ENCODE results near the gene VGLL4.

The VGLL4 gene

GRCh38 chr3:11651900-11652299 lies 8.2 kb upstream of the VGLL4 start:
- Histone ChIP-seq H3K27ac (ENCODE audit: low read depth, low read length) (no peak overlapping the region), H3K36me3 (ENCODE audit: control insufficient read depth, insufficient read depth, low read length) (no peaks in the 10 kb centered on the region), H3K9ac (ENCODE audit: low read length) (no peak overlapping the region)

GRCh38 chr3:11651477-11651876 lies 7.8 kb upstream of the VGLL4 start:
- H3K27me3 ChIP-seq (ENCODE audit: control insufficient read depth, insufficient read depth, low read length), result no peaks in the 10 kb centered on the region
- no peak overlapping the region for H3K27ac ChIP-seq (ENCODE audit: low read depth, low read length)
- H3K36me3 ChIP-seq (ENCODE audit: control insufficient read depth, insufficient read depth, low read length), result no peaks in the 10 kb centered on the region
- peaks cover 31% of the 10 kb centered on the region for H3K4me1 ChIP-seq (ENCODE audit: control insufficient read depth, insufficient read depth, low read length)
- H3K9me3 ChIP-seq (ENCODE audit: control insufficient read depth, insufficient read depth, low read depth, low read length), result no peaks in the 10 kb centered on the region
- no peak overlapping the region for H3K9ac ChIP-seq (ENCODE audit: low read length)
- H3K4me3 ChIP-seq (ENCODE audit: low read depth, low read length), result no peak overlapping the region

More at GRCh38 chr3:11651900-11652299, 8.2 kb upstream of the VGLL4 start:
- Histone ChIP-seq H3K4me3 (ENCODE audit: low read depth, low read length) (no peak overlapping the region), H3K27me3 (ENCODE audit: control insufficient read depth, insufficient read depth, low read length) (no peaks in the 10 kb centered on the region), H3K4me1 (ENCODE audit: control insufficient read depth, insufficient read depth, low read length) (peaks cover 31% of the 10 kb centered on the region), H3K9me3 (ENCODE audit: control insufficient read depth, insufficient read depth, low read depth, low read length) (no peaks in the 10 kb centered on the region)

DNA sequence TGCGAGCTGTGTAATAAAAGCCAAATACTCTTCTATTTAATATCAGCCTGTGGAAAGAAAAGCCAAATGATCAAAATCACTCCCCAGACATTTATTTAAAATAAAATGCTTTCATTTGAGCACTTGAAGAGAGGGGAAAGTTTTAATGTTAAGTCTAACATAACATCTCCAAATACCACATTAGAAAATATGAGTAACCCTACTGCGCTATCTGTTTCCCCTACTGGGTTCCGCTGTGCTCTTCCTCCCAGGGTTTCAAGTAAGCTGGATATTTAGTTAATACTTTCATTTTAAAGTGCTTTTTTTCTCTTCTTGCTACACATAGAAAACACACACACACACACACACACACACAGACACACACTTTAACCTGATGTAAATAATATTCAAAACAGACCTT lies 6.7 kb upstream of the VGLL4 start:
- Histone ChIP-seq H3K27ac (ENCODE audit: low read depth, low read length) (no peak overlapping the region), H3K4me1 (ENCODE audit: control insufficient read depth, insufficient read depth, low read length) (peaks cover 26% of the 10 kb centered on the region), H3K9me3 (ENCODE audit: control insufficient read depth, insufficient read depth, low read depth, low read length) (no peaks in the 10 kb centered on the region)

GRCh38 chr3:11648735-11649134 lies 5.0 kb upstream of the VGLL4 start:
- Histone ChIP-seq H3K9me3 (ENCODE audit: control insufficient read depth, insufficient read depth, low read depth, low read length) (no peaks in the 10 kb centered on the region), H3K9ac (ENCODE audit: low read length) (no peak overlapping the region), H3K27ac (ENCODE audit: low read depth, low read length) (no peak overlapping the region), H3K27me3 (ENCODE audit: control insufficient read depth, insufficient read depth, low read length) (no peaks in the 10 kb centered on the region), H3K4me1 (ENCODE audit: control insufficient read depth, insufficient read depth, low read length) (peaks cover 15% of the 10 kb centered on the region), H3K4me3 (ENCODE audit: low read depth, low read length) (no peak overlapping the region), H3K36me3 (ENCODE audit: control insufficient read depth, insufficient read depth, low read length) (no peaks in the 10 kb centered on the region)

More for the DNA sequence above, 6.7 kb upstream of the VGLL4 start:
- Histone ChIP-seq H3K4me3 (ENCODE audit: low read depth, low read length) (no peak overlapping the region), H3K27me3 (ENCODE audit: control insufficient read depth, insufficient read depth, low read length) (no peaks in the 10 kb centered on the region), H3K36me3 (ENCODE audit: control insufficient read depth, insufficient read depth, low read length) (no peaks in the 10 kb centered on the region), H3K9ac (ENCODE audit: low read length) (no peak overlapping the region)

- no peaks in the 10 kb centered on the region for H3K9me3 ChIP-seq (ENCODE audit: control insufficient read depth, insufficient read depth, low read depth, low read length)
These were observed 513 bp downstream of the VGLL4 start for GRCh38 chr3:11643201-11643603.

GRCh38 chr3:11642431-11643191 lies 1.1 kb downstream of the VGLL4 start:
- no peaks in the 10 kb centered on the region for H3K27me3 ChIP-seq (ENCODE audit: control insufficient read depth, insufficient read depth, low read length)
- no peaks in the 10 kb centered on the region for H3K36me3 ChIP-seq (ENCODE audit: control insufficient read depth, insufficient read depth, low read length)
- H3K4me3 ChIP-seq (ENCODE audit: low read depth, low read length), result peak overlapping the region; percentile 94
- peaks cover 36% of the 10 kb centered on the region for H3K4me1 ChIP-seq (ENCODE audit: control insufficient read depth, insufficient read depth, low read length)
- no peaks in the 10 kb centered on the region for H3K9me3 ChIP-seq (ENCODE audit: control insufficient read depth, insufficient read depth, low read depth, low read length)
- peak overlapping the region; percentile 94 for H3K9ac ChIP-seq (ENCODE audit: low read length)
- H3K27ac ChIP-seq (ENCODE audit: low read depth, low read length), result peak overlapping the region; percentile 87

More at GRCh38 chr3:11643201-11643603, 513 bp downstream of the VGLL4 start:
- peak overlapping the region; percentile 94 for H3K4me3 ChIP-seq (ENCODE audit: low read depth, low read length)
- H3K27ac ChIP-seq (ENCODE audit: low read depth, low read length), result peak overlapping the region; percentile 87
- no peaks in the 10 kb centered on the region for H3K27me3 ChIP-seq (ENCODE audit: control insufficient read depth, insufficient read depth, low read length)
- no peaks in the 10 kb centered on the region for H3K36me3 ChIP-seq (ENCODE audit: control insufficient read depth, insufficient read depth, low read length)
- peaks cover 30% of the 10 kb centered on the region for H3K4me1 ChIP-seq (ENCODE audit: control insufficient read depth, insufficient read depth, low read length)
- H3K9ac ChIP-seq (ENCODE audit: low read length), result peak overlapping the region; percentile 94

GRCh38 chr3:11641683-11642430 lies 1.9 kb downstream of the VGLL4 start:
- Histone ChIP-seq H3K27me3 (ENCODE audit: control insufficient read depth, insufficient read depth, low read length) (no peaks in the 10 kb centered on the region), H3K36me3 (ENCODE audit: control insufficient read depth, insufficient read depth, low read length) (no peaks in the 10 kb centered on the region), H3K27ac (ENCODE audit: low read depth, low read length) (peak overlapping the region; percentile 87), H3K9me3 (ENCODE audit: control insufficient read depth, insufficient read depth, low read depth, low read length) (no peaks in the 10 kb centered on the region), H3K4me1 (ENCODE audit: control insufficient read depth, insufficient read depth, low read length) (peaks cover 43% of the 10 kb centered on the region), H3K4me3 (ENCODE audit: low read depth, low read length) (peak overlapping the region; percentile 94), H3K9ac (ENCODE audit: low read length) (peak overlapping the region; percentile 94)

DNA sequence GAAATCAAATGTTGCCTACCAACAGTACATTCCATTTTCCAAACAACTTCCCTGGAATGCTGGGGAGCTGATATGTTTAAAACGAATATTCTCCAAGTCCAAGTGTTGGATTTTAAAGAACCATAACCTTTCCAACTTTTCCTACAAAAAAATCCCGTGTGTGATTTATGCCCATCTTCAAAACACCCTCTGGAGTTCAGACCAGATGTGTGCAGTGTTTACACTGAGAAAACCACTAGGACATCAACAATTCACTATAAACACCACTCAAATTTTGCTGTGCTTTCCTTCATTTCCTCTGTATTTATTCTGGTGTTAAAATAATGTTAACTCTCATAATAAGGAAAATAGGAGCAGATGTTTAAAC lies 2.4 kb downstream of the VGLL4 start:
- peak overlapping the region; percentile 94 for H3K9ac ChIP-seq (ENCODE audit: low read length)
- H3K9me3 ChIP-seq (ENCODE audit: control insufficient read depth, insufficient read depth, low read depth, low read length), result no peaks in the 10 kb centered on the region
- H3K27ac ChIP-seq (ENCODE audit: low read depth, low read length), result peak overlapping the region; percentile 87; the same call in 1 of the 2 replicates
- H3K4me1 ChIP-seq (ENCODE audit: control insufficient read depth, insufficient read depth, low read length), result peaks cover 48% of the 10 kb centered on the region
- H3K4me3 ChIP-seq (ENCODE audit: low read depth, low read length), result peak overlapping the region; percentile 94
- no peaks in the 10 kb centered on the region for H3K27me3 ChIP-seq (ENCODE audit: control insufficient read depth, insufficient read depth, low read length)
- no peaks in the 10 kb centered on the region for H3K36me3 ChIP-seq (ENCODE audit: control insufficient read depth, insufficient read depth, low read length)

DNA sequence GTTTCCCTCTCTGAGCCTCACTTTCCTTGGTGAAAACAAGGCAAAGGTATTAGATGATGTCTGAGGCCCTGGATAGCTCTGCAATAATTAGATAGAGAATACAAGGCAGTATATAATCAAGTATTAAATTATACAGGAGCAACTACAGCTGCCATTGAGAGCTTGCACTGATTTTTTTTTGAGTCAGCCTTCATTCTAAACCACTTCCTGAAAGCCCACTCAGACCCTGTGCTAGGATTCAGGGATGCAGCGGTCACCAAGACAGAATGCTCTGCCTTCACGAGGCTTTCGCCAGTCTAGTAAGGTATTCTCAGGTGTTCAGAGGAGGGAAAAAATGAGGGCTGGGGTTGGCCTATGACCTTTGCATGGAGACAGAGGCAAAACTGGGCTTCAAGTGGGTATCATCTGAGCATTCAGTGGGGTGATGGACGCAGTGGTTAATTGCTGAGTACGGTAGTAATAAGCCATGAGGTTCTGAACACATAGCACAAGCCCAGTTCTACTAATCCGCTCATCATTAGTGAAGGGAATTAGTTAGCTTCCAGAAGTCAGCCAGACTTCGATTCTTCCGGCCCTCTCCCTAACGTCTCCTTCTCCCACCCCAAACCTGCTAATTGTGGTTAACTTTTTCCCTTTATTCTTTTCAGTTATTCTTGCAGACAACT lies 3.6 kb downstream of the VGLL4 start:
- Histone ChIP-seq H3K9ac (ENCODE audit: low read length) (no peak overlapping the region), H3K9me3 (ENCODE audit: control insufficient read depth, insufficient read depth, low read depth, low read length) (no peaks in the 10 kb centered on the region), H3K27ac (ENCODE audit: low read depth, low read length) (no peak overlapping the region), H3K4me1 (ENCODE audit: control insufficient read depth, insufficient read depth, low read length) (peaks cover 59% of the 10 kb centered on the region), H3K4me3 (ENCODE audit: low read depth, low read length) (no peak overlapping the region), H3K27me3 (ENCODE audit: control insufficient read depth, insufficient read depth, low read length) (no peaks in the 10 kb centered on the region), H3K36me3 (ENCODE audit: control insufficient read depth, insufficient read depth, low read length) (no peaks in the 10 kb centered on the region)

- no peaks in the 10 kb centered on the region for H3K36me3 ChIP-seq (ENCODE audit: control insufficient read depth, insufficient read depth, low read length)
- peaks cover 63% of the 10 kb centered on the region for H3K4me1 ChIP-seq (ENCODE audit: control insufficient read depth, insufficient read depth, low read length)
- no peak overlapping the region for H3K9ac ChIP-seq (ENCODE audit: low read length)
- H3K4me3 ChIP-seq (ENCODE audit: low read depth, low read length), result peak overlapping the region; percentile 16; the same call in 1 of the 2 replicates
- H3K27me3 ChIP-seq (ENCODE audit: control insufficient read depth, insufficient read depth, low read length), result no peaks in the 10 kb centered on the region
- no peaks in the 10 kb centered on the region for H3K9me3 ChIP-seq (ENCODE audit: control insufficient read depth, insufficient read depth, low read depth, low read length)
- no peak overlapping the region for H3K27ac ChIP-seq (ENCODE audit: low read depth, low read length)
These were observed 5.0 kb downstream of the VGLL4 start for GRCh38 chr3:11638495-11639358.

Data from HUES6 (cell line).